Measurements from ENCODE around the gene ACOT7. TPM values are rescaled to one million over a fixed set of nuclear protein-coding genes. Genes with fewer than 3 reads are reported as not detected.

The ACOT7 gene
- total RNA-seq, 5 donors from 2014 or later (not counting 1 experiment from before 2014, with no cell fraction given) = 6.1 to 9.3 (median 7.4) TPM

DNA sequence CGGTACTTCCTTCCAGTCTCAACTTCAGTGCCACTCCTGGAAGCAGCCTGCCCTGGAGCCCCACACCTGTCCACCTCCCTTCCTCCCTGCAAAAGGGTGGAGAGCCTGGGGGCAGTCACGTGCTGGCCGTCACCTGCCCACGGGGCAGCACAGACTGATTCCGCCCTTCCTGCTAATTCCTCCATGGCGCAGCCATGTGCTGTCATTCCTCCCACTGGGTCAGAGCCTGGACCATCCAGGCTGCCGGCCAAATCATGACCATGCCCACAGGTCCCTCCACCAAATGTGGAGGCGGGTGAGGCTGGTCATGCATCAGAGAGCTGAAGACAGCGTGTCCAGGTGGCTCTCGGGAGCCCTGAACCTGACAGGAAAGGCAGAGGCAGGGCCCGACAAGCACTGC is 108.2 kb downstream of the ACOT7 start:
- H3K36me3 ChIP-seq (ENCODE audit: control insufficient read depth in 2 of 2, extremely low read depth in 1 of 2, insufficient read depth in 1 of 2, low read length in 1 of 2) = peaks cover 0 to 4% of the 10 kb centered on the region in 2 donors
- 96% methylated on average over 11 of the region's 11 CpGs for WGBS (ENCODE audit: insufficient coverage)
- Mint-ChIP-seq H3K4me1 (no peaks in the 10 kb centered on the region), H3K36me3 (no peaks in the 10 kb centered on the region), H3K9me3 (no peaks in the 10 kb centered on the region), H3K27me3 (no peaks in the 10 kb centered on the region), H3K27ac (no peak overlapping the region), H3K4me3 (no peak overlapping the region)
- CTCF ChIA-PET = no interaction called here
- peaks cover 0 to 14% of the 10 kb centered on the region in 2 experiments for H3K4me1 ChIP-seq (ENCODE audit: control insufficient read depth in 1 of 2, extremely low read depth in 1 of 2, insufficient read depth in 2 of 2, low read length in 2 of 2)
- H3K9me3 ChIP-seq = no peaks in the 10 kb centered on the region
- no peak overlapping the region for H3K4me3 ChIP-seq (ENCODE audit: control insufficient read depth in 1 of 2, extremely low read depth in 1 of 2, low read length in 1 of 2)
- DNase-seq = no peak
- no peak overlapping the region for H3K27ac ChIP-seq (ENCODE audit: low read length)
- H3K27me3 ChIP-seq (replicated peaks in 1 of 2; ENCODE audit: control insufficient read depth in 2 of 2, extremely low read depth in 1 of 2, insufficient read depth in 2 of 2, low read length in 1 of 2) = no peaks in the 10 kb centered on the region
- no peak for ATAC-seq (replicated peaks in 1 of 4)
- POLR2A ChIA-PET = no interaction called here

DNA sequence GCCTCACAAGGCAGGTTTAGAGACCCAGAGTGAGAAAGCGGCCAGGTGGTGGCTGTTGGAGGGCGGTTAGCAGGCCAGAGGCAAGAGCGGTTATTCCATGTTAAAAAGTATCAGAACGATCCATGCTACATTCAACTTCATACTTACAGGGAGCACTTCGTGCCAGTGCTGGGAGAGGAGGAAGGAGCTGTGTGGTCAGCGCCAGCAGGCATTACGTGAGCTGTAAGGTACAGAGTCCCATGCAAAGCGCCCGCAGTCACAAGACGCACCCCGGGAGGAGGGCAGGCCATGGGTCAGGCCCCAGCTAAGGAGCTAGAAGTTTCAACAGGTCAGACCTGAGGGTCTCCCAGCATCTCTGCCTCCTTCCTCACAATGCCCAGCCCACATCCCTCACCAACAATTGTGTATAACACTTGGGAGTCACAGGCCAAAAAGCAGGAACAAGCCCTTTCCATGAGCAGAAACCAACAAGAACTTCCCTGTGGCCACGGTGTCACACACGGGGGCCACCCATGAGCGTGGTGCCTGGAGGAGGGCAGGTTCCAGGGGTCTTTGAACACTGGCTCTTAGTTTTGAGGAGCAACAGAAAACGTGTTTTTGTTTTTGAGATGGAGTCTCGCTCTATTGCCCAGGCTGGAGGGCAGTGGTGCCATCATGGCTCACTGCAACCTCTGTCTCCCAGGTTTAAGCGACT is 110.8 kb downstream of the ACOT7 start:
- POLR2A ChIA-PET = no interaction called here
- Histone ChIP-seq H3K4me3 (ENCODE audit: control insufficient read depth in 1 of 2, extremely low read depth in 1 of 2, low read length in 1 of 2) (no peak overlapping the region), H3K27ac (ENCODE audit: low read length) (no peak overlapping the region), H3K27me3 (replicated peaks in 1 of 2; ENCODE audit: control insufficient read depth in 2 of 2, extremely low read depth in 1 of 2, insufficient read depth in 2 of 2, low read length in 1 of 2) (no peaks in the 10 kb centered on the region), H3K36me3 (ENCODE audit: control insufficient read depth in 2 of 2, extremely low read depth in 1 of 2, insufficient read depth in 1 of 2, low read length in 1 of 2) (peaks cover 0 to 4% of the 10 kb centered on the region in 2 donors), H3K9me3 (no peaks in the 10 kb centered on the region), H3K4me1 (ENCODE audit: control insufficient read depth in 1 of 2, extremely low read depth in 1 of 2, insufficient read depth in 2 of 2, low read length in 2 of 2) (no peaks in the 10 kb centered on the region)
- H3K27me3 Mint-ChIP-seq = no peaks in the 10 kb centered on the region
- no peak overlapping the region for H3K27ac Mint-ChIP-seq
- no peaks in the 10 kb centered on the region for H3K4me1 Mint-ChIP-seq
- WGBS (ENCODE audit: insufficient coverage) = 95% methylated on average over 12 of the region's 17 CpGs
- no peaks in the 10 kb centered on the region for H3K9me3 Mint-ChIP-seq
- CTCF ChIA-PET = no interaction called here
- no peaks in the 10 kb centered on the region for H3K36me3 Mint-ChIP-seq
- H3K4me3 Mint-ChIP-seq = no peak overlapping the region
- DNase-seq (no peak), ATAC-seq (replicated peaks in 1 of 4) (no peak)

DNA sequence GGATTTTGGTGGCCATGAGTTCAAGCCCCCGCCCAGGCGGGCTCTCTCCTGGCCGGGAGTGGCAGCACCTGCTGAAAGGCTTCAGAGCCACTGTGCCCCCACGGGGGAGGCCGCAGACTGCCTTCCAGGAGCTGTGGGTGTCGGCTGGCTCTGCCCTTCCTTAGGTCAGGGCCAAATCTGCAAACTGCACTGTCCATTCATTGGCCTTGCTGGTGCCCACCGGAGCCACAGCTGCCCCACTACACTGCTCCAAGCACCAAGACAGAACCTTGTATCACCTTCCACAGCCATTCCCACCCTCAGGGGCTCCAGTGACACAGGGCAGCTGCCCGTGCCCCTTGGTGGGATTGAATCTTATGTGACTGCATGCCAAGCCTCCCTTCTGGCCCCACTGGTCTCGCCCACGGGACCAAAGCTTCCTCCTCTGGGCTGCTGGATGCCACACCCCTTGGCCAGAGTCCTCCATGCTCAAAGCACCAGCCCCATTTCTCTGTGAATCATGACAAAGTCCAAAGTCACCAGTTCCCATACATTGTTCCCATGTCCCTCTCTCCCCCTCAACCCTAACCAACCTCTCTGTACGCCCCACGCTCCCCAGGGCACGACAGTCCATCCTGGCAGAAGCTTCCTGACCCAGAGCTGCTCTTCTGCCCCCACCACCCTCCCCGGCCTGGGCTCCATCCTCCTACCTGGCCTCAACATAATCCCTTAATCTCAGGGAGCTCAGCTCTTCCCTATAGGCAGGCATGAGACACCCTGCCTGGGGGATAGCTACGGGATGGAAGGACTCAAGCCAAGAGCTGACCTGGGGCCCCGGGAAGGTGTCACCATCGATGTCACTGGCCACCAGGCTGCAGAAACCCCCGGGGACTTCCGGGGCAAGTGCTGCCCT is 111.8 kb downstream of the ACOT7 start:
- Histone ChIP-seq H3K4me1 (ENCODE audit: control insufficient read depth in 1 of 2, extremely low read depth in 1 of 2, insufficient read depth in 2 of 2, low read length in 2 of 2) (no peaks in the 10 kb centered on the region), H3K9me3 (no peaks in the 10 kb centered on the region), H3K36me3 (ENCODE audit: control insufficient read depth in 2 of 2, extremely low read depth in 1 of 2, insufficient read depth in 1 of 2, low read length in 1 of 2) (peaks cover 0 to 4% of the 10 kb centered on the region in 2 donors), H3K27me3 (replicated peaks in 1 of 2; ENCODE audit: control insufficient read depth in 2 of 2, extremely low read depth in 1 of 2, insufficient read depth in 2 of 2, low read length in 1 of 2) (no peaks in the 10 kb centered on the region), H3K27ac (ENCODE audit: low read length) (no peak overlapping the region), H3K4me3 (ENCODE audit: control insufficient read depth in 1 of 2, extremely low read depth in 1 of 2, low read length in 1 of 2) (no peak overlapping the region)
- Mint-ChIP-seq H3K36me3 (no peaks in the 10 kb centered on the region), H3K4me1 (no peaks in the 10 kb centered on the region), H3K4me3 (no peak overlapping the region), H3K27me3 (no peaks in the 10 kb centered on the region), H3K9me3 (no peaks in the 10 kb centered on the region), H3K27ac (no peak overlapping the region)
- DNase-seq (no peak), ATAC-seq (replicated peaks in 1 of 4) (no peak)
- 92% methylated on average over 19 of the region's 19 CpGs for WGBS (ENCODE audit: insufficient coverage)
- CTCF ChIA-PET = no interaction called here
- POLR2A ChIA-PET = no interaction called here

DNA sequence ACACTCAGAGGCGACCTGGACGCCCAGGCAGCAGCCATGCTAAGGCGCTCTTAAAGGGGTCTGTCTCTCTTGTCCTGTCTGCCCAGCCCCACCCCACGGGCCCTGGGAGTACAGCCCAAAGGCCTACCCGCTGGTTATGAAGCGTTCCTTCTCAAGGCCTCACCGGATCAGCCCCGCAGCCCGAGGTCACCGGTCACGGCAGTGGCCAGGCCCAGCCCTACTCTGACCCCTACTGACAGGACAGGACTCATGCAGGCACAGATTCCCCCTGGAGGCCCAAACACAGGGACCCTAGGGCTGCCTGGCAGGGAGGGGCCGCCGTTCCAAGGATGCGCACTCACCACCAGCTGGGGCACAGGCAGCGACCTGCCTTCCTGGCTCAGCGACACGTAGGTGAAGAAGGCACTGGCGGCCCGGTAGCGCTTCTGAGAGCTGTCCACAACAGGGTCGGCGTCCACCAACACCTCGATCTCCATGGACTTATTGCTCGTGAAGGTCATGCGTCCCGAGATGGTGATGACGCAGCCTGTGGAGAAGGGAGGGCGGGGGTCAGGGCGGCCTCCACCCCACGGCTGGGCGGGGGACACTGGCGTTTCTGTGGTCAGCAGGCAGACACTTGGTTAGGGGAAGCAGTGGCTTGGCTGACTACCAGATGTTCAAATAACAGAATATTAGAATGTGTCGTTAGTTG is 112.7 kb downstream of the ACOT7 start:
- ChIA-PET POLR2A (no interaction called here), CTCF (no interaction called here)
- no peaks in the 10 kb centered on the region for H3K27me3 ChIP-seq (replicated peaks in 1 of 2; ENCODE audit: control insufficient read depth in 2 of 2, extremely low read depth in 1 of 2, insufficient read depth in 2 of 2, low read length in 1 of 2)
- Mint-ChIP-seq H3K9me3 (no peaks in the 10 kb centered on the region), H3K4me3 (no peak overlapping the region), H3K36me3 (no peaks in the 10 kb centered on the region), H3K27me3 (no peaks in the 10 kb centered on the region), H3K4me1 (no peaks in the 10 kb centered on the region), H3K27ac (no peak overlapping the region)
- no peak for DNase-seq
- ATAC-seq (replicated peaks in 1 of 4) = no peak
- 95% methylated on average over 27 of the region's 33 CpGs for WGBS (ENCODE audit: insufficient coverage)
- no peak overlapping the region for H3K4me3 ChIP-seq (ENCODE audit: control insufficient read depth in 1 of 2, extremely low read depth in 1 of 2, low read length in 1 of 2)
- no peaks in the 10 kb centered on the region for H3K4me1 ChIP-seq (ENCODE audit: control insufficient read depth in 1 of 2, extremely low read depth in 1 of 2, insufficient read depth in 2 of 2, low read length in 2 of 2)
- no peaks in the 10 kb centered on the region for H3K9me3 ChIP-seq
- peaks cover 0 to 4% of the 10 kb centered on the region in 2 donors for H3K36me3 ChIP-seq (ENCODE audit: control insufficient read depth in 2 of 2, extremely low read depth in 1 of 2, insufficient read depth in 1 of 2, low read length in 1 of 2)
- H3K27ac ChIP-seq (ENCODE audit: low read length) = no peak overlapping the region

DNA sequence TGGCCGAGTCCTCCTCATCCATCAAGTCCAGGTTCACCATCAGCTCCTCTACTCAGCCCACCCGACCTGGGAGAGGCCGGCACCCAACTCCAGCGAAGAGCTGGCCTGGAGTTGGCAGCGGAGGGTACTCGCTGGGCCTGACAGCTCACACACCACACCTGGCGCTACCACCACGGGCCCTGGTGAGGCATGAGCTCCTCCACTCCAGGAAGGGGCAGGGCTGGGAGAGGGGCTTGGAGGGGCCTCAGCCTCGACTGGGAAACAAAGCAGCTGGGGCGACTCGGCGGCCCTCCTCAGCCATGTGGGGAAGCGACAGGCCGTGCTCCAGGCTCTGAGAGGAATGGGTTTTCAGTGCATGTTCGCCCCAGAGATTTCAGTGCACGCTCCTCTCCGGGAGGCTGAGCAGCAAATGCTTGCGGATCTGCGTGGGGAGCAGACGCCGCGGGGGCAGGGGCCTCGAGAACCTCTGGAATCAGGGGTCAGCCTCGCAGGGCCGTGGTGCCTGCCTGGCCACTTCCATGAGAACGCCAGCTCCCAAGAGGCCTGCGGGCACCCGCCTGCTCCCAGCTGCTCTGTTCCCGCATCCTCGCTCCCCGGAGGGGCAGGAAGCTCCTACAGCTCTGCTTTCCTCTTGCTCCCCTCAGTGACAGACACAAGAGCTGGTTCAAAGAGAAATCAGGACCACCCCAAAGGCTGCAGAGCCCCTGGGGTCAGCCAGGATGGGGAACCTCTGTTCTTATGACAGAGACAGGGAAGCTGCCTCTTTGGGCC is 113.8 kb downstream of the ACOT7 start:
- H3K27me3 ChIP-seq (replicated peaks in 1 of 2; ENCODE audit: control insufficient read depth in 2 of 2, extremely low read depth in 1 of 2, insufficient read depth in 2 of 2, low read length in 1 of 2) = no peaks in the 10 kb centered on the region
- Mint-ChIP-seq H3K4me3 (no peak overlapping the region), H3K4me1 (no peaks in the 10 kb centered on the region), H3K27me3 (no peaks in the 10 kb centered on the region), H3K27ac (no peak overlapping the region), H3K36me3 (no peaks in the 10 kb centered on the region), H3K9me3 (no peaks in the 10 kb centered on the region)
- no peak overlapping the region for H3K4me3 ChIP-seq (ENCODE audit: control insufficient read depth in 1 of 2, extremely low read depth in 1 of 2, low read length in 1 of 2)
- H3K9me3 ChIP-seq = no peaks in the 10 kb centered on the region
- ChIA-PET POLR2A (no interaction called here), CTCF (no interaction called here)
- no peak overlapping the region for H3K27ac ChIP-seq (ENCODE audit: low read length)
- 93% methylated on average over 26 of the region's 31 CpGs for WGBS (ENCODE audit: insufficient coverage)
- DNase-seq (no peak), ATAC-seq (replicated peaks in 1 of 4) (no peak)
- H3K4me1 ChIP-seq (ENCODE audit: control insufficient read depth in 1 of 2, extremely low read depth in 1 of 2, insufficient read depth in 2 of 2, low read length in 2 of 2) = no peaks in the 10 kb centered on the region
- H3K36me3 ChIP-seq (ENCODE audit: control insufficient read depth in 2 of 2, extremely low read depth in 1 of 2, insufficient read depth in 1 of 2, low read length in 1 of 2) = peaks cover 0 to 2% of the 10 kb centered on the region in 2 donors

DNA sequence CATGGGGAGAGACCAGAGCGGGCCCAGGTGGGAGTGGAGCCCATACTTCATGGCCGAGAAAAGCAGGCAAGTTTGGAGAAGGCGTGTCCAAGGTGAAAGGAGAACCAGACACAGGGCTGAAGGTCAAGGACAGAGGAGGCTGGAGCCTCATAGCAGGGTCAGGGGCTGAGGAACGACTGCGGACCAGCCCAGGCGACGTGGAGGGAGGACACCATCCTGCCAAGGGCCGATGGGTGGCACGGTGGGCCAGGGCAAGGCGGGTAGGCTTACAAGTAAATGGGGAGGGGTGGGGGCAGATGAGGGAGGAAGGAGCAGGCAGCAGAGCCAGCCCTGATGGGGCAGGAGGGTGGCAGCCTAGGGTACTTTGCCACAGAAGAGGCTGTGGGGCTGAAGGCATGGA is 114.5 kb downstream of the ACOT7 start:
- Mint-ChIP-seq H3K27ac (no peak overlapping the region), H3K9me3 (no peaks in the 10 kb centered on the region), H3K4me3 (no peak overlapping the region), H3K36me3 (no peaks in the 10 kb centered on the region), H3K27me3 (no peaks in the 10 kb centered on the region), H3K4me1 (no peaks in the 10 kb centered on the region)
- H3K4me3 ChIP-seq (ENCODE audit: control insufficient read depth in 1 of 2, extremely low read depth in 1 of 2, low read length in 1 of 2) = no peak overlapping the region
- H3K9me3 ChIP-seq = no peaks in the 10 kb centered on the region
- no peaks in the 10 kb centered on the region for H3K27me3 ChIP-seq (replicated peaks in 1 of 2; ENCODE audit: control insufficient read depth in 2 of 2, extremely low read depth in 1 of 2, insufficient read depth in 2 of 2, low read length in 1 of 2)
- ChIA-PET CTCF (no interaction called here), POLR2A (no interaction called here)
- DNase-seq (no peak), ATAC-seq (replicated peaks in 1 of 4) (no peak)
- peaks cover 0 to 5% of the 10 kb centered on the region in 2 donors for H3K36me3 ChIP-seq (ENCODE audit: control insufficient read depth in 2 of 2, extremely low read depth in 1 of 2, insufficient read depth in 1 of 2, low read length in 1 of 2)
- WGBS (ENCODE audit: insufficient coverage) = 95% methylated on average over 10 of the region's 10 CpGs
- H3K4me1 ChIP-seq (ENCODE audit: control insufficient read depth in 1 of 2, extremely low read depth in 1 of 2, insufficient read depth in 2 of 2, low read length in 2 of 2) = no peaks in the 10 kb centered on the region
- no peak overlapping the region for H3K27ac ChIP-seq (ENCODE audit: low read length)

All from T-cell (primary cell).